Hepatocyte (in vitro differentiated cells): Measurements from ENCODE around the gene DSE.

Experiments used
- EZH2 ChIP-seq: fragments of 200-600 bp; sonication (generic); IDR thresholded peaks from 2 replicates; pipeline ENCODE4 v1.6.1; 2016; ENCODE audit warnings: antibody characterized with exemption, mild to moderate bottlenecking, borderline replicate concordance
- TF ChIP-seq, protein P1 (sequence below): fragments of 200-600 bp; sonication (generic); IDR thresholded peaks from 2 replicates; pipeline ENCODE4 v1.5.1; 2016; ENCODE audit warnings: antibody characterized with exemption, mild to moderate bottlenecking; ENCODE audit not compliant: poor library complexity

DNA sequence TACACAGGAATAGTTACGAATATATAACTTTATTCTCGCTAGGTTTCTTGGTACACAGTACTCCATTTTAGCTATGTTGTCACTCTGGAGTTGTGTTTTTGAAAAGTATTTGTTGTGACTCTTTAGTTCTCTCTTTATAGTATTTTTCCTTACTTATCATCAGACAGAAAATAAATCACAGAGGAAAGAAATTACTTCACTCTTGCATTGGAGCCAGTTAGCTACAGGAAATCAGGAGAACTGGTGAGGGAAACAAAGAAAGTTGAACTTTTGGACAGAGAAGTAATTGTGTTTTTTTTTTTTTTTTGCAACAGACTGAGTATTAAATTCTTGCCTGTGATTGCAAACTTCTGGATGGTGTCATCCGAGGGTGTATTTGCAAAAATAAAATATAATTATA, 33.9 kb downstream of the DSE start:
- TF ChIP-seq, protein P1, sequence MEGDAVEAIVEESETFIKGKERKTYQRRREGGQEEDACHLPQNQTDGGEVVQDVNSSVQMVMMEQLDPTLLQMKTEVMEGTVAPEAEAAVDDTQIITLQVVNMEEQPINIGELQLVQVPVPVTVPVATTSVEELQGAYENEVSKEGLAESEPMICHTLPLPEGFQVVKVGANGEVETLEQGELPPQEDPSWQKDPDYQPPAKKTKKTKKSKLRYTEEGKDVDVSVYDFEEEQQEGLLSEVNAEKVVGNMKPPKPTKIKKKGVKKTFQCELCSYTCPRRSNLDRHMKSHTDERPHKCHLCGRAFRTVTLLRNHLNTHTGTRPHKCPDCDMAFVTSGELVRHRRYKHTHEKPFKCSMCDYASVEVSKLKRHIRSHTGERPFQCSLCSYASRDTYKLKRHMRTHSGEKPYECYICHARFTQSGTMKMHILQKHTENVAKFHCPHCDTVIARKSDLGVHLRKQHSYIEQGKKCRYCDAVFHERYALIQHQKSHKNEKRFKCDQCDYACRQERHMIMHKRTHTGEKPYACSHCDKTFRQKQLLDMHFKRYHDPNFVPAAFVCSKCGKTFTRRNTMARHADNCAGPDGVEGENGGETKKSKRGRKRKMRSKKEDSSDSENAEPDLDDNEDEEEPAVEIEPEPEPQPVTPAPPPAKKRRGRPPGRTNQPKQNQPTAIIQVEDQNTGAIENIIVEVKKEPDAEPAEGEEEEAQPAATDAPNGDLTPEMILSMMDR: no peak
- TF ChIP-seq EZH2: no peak
